ENCODE data around the gene MYH16.
"Not testable (repeated sequence)": the region's sequence is repeated elsewhere in the genome, so short reads cannot be mapped to it uniquely, and the experiment has no call there.

MYH16 gene

GRCh38 chr7:99309111-99309510, 36.5 kb downstream of the MYH16 start:
- TF ChIP-seq, protein P1, sequence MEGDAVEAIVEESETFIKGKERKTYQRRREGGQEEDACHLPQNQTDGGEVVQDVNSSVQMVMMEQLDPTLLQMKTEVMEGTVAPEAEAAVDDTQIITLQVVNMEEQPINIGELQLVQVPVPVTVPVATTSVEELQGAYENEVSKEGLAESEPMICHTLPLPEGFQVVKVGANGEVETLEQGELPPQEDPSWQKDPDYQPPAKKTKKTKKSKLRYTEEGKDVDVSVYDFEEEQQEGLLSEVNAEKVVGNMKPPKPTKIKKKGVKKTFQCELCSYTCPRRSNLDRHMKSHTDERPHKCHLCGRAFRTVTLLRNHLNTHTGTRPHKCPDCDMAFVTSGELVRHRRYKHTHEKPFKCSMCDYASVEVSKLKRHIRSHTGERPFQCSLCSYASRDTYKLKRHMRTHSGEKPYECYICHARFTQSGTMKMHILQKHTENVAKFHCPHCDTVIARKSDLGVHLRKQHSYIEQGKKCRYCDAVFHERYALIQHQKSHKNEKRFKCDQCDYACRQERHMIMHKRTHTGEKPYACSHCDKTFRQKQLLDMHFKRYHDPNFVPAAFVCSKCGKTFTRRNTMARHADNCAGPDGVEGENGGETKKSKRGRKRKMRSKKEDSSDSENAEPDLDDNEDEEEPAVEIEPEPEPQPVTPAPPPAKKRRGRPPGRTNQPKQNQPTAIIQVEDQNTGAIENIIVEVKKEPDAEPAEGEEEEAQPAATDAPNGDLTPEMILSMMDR (IDR thresholded peaks at IDR 0.05; ENCODE audit: low read length, missing control alignments) = no peak
- no peak for DNase-seq (ENCODE audit: low read depth)
- H3K4me3 ChIP-seq (replicated peaks; ENCODE audit: low read depth, low read length) = no peak overlapping the region

- TF ChIP-seq, protein P1 (IDR thresholded peaks at IDR 0.05; ENCODE audit: low read length, missing control alignments) = no peak
- H3K4me3 ChIP-seq (replicated peaks; ENCODE audit: low read depth, low read length) = no peak overlapping the region
- no peak for DNase-seq (ENCODE audit: low read depth)
Observed at GRCh38 chr7:99310004-99310403, 37.4 kb downstream of the MYH16 start.

DNA sequence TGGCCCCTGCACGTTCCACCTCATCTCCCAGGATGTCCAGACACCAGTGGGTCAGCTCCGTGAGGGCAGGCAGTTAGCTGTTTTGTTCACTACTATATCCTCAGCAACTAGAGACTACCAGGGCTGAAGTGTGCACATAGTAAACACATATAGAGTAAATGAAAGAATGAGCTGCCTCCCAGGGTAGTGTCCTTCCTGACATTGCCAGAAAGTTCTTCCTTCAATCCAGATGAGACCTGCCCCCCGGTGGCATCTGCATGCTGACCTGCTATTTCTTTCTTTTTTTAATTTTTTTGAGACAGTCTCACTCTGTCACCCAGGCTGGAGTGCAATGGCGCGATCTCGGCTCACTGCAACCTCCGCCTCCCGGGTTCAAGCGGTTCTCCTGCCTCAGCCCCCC, 39.1 kb downstream of the MYH16 start:
- no peak for DNase-seq (ENCODE audit: low read depth)
- TF ChIP-seq, protein P1 (IDR thresholded peaks at IDR 0.05; ENCODE audit: low read length, missing control alignments) = no peak
- no peak overlapping the region for H3K4me3 ChIP-seq (replicated peaks; ENCODE audit: low read depth, low read length)

DNA sequence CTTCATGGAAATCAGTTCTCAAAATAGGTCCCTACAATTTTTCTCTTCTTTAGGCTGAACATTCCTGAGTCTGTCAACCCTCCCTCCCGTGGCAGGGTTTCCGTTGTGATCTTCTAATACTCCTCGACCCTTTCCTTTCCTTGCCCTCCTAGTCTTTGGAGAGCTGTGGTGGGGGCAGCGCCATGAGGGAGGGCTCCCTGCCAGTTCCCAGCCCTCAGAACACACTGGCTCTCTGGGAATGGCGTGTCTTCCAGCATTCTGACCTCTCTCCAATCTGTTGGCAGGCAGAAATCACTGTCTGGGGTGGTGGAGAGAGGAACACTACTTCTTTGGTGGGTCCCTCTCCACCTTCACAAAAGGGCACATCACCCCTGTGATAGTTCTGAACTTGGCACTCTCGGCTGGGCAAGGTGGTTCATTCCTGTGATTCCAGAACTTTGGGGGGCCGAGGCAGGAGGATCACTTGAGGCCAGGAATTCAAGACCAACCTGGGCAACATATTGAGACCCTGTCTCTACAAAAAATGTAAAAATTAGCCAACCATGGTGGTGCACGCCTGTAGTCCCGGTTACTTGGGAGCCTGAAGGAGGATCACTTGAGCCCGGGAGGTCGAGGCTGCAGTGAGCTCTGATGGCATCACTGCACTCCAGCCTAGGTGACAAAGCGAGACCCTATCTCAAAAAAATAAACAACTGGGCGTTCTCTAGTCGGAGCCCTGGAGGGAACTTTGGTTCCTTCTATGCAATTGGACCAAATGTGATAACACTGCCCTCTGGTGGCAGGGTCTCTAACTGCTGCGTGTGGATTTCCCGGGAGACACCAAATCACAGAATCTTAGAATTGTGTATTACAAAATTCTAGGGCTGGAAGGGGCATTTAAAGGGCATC, 39.9 kb downstream of the MYH16 start:
- TF ChIP-seq, protein P1 (IDR thresholded peaks at IDR 0.05; ENCODE audit: low read length, missing control alignments) = peak; percentile 94
- no peak overlapping the region for H3K4me3 ChIP-seq (replicated peaks; ENCODE audit: low read depth, low read length)
- peak; percentile 76 for DNase-seq (ENCODE audit: low read depth)

- H3K4me3 ChIP-seq (replicated peaks; ENCODE audit: low read depth, low read length) = no peak overlapping the region
- TF ChIP-seq, protein P1 (IDR thresholded peaks at IDR 0.05; ENCODE audit: low read length, missing control alignments) = no peak
- no peak for DNase-seq (ENCODE audit: low read depth)
Observed at GRCh38 chr7:99313204-99313573, 40.5 kb downstream of the MYH16 start.

DNA sequence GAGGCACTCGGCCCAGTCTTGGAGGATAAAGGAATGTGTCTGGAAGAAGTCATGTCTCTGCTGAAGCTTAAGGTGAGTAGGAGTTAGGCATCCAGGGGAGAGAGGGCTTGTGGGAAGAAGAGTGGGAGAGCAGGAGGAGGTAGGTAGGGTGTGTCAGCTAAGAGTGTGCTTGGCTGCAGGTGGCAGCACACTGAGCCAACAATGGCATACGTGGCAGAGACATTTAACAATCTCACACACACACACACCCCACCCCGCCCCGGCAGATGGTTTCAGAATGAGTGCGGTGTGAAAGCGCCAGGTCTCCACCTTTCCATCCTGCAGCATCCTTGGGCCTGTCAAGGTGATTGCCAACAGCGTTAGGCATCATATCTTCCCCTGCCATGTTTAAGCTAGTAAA, 41.9 kb downstream of the MYH16 start:
- DNase-seq (ENCODE audit: low read depth) = no peak
- TF ChIP-seq, protein P1 (IDR thresholded peaks at IDR 0.05; ENCODE audit: low read length, missing control alignments) = no peak

DNA sequence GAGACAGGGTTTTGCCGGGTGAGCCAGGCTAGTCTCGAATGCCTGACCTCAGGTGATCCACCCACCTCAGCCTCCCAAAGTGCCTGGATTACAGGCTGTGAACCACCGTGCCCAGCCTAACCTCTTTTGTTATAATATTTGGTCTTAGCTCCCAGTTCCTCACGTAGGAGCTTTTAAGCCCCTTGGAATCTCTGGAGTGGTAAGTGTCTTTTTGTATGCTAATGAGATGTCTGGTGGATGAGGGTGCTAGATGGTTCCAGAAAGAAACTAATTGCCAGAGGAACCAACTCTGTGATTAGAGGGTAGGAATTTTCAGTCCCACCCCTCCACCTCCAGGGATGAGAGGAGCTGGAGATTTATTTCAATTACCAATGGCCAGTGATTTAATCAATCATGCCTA, 47.7 kb downstream of the MYH16 start:
- no peak overlapping the region for H3K4me3 ChIP-seq (replicated peaks; ENCODE audit: low read depth, low read length)
- TF ChIP-seq, protein P1 (IDR thresholded peaks at IDR 0.05; ENCODE audit: low read length, missing control alignments) = no peak
- no peak for DNase-seq (ENCODE audit: low read depth)

More for the DNA sequence above, 41.9 kb downstream of the MYH16 start:
- H3K4me3 ChIP-seq (replicated peaks; ENCODE audit: low read depth, low read length) = no peak overlapping the region

DNA sequence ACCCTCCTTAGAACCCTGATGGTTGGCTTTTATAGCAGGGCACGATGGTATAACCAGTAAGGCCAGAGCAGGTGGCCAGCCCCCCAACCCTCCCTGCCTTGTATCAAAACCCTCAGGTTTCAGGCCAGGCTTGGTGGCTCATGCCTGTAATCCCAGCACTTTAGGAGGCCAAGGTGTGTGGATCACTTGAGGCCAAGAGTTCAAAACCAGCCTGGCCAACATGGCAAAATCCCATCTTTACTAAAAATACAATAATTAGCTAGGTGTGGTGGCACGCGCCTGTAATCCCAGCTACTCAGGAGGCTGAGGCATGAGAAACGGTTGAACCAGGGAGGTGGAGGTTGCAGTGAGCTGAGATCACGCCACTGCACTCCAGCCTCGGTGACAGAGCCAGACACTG, 50.0 kb downstream of the MYH16 start:
- DNase-seq (ENCODE audit: low read depth) = not testable (repeated sequence)

More for the DNA sequence above, 50.0 kb downstream of the MYH16 start:
- H3K4me3 ChIP-seq (replicated peaks; ENCODE audit: low read depth, low read length) = not testable (repeated sequence)
